ENCODE measurements around the gene RASGRF1.

The RASGRF1 gene

DNA sequence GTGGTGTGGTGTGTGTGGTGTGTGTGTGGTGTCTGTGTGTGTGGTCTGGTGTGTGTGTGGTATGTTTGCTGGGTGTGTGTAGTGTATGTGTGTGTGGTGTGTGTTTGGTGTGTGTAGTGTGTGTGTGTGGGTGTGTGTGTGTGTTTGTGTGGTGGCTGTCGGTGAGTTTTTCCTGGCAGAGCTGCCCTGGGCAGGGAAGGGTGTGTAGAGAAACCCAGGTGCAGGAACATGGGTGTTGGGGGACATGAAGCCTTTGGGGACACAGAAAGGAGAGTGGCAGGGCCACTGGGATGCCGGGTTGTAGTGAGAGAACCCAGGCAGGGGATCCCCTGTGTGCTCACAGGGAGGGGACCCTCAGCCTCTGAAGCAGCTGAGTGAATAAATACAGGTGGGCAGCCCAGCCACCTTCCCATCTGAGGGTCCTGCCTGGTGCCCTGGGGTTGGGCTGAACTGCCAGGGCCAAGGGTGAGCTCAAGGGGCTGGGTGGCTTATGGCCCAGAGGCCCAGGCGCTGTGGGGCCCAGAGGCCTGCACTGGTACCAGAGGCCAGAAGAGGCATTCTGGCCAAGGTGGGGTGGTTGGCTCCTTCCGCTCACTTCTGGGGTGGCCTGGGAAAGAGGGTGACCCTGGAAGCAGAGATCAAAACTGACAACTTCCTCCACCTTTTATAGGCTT is 97.2 kb downstream of the RASGRF1 start:
- no peak for ATAC-seq
- TF ChIP-seq, protein P1, sequence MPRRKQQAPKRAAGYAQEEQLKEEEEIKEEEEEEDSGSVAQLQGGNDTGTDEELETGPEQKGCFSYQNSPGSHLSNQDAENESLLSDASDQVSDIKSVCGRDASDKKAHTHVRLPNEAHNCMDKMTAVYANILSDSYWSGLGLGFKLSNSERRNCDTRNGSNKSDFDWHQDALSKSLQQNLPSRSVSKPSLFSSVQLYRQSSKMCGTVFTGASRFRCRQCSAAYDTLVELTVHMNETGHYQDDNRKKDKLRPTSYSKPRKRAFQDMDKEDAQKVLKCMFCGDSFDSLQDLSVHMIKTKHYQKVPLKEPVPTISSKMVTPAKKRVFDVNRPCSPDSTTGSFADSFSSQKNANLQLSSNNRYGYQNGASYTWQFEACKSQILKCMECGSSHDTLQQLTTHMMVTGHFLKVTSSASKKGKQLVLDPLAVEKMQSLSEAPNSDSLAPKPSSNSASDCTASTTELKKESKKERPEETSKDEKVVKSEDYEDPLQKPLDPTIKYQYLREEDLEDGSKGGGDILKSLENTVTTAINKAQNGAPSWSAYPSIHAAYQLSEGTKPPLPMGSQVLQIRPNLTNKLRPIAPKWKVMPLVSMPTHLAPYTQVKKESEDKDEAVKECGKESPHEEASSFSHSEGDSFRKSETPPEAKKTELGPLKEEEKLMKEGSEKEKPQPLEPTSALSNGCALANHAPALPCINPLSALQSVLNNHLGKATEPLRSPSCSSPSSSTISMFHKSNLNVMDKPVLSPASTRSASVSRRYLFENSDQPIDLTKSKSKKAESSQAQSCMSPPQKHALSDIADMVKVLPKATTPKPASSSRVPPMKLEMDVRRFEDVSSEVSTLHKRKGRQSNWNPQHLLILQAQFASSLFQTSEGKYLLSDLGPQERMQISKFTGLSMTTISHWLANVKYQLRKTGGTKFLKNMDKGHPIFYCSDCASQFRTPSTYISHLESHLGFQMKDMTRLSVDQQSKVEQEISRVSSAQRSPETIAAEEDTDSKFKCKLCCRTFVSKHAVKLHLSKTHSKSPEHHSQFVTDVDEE (CRISPR knock-in tag; IDR thresholded peaks at IDR 0.05) = no peak
- TF ChIP-seq CSRNP3 (CRISPR knock-in tag; IDR thresholded peaks at IDR 0.05) = no peak
- no peak for TF ChIP-seq ZFP3 (CRISPR knock-in tag; IDR thresholded peaks at IDR 0.05)
- no peak for TF ChIP-seq SNAI2 (CRISPR knock-in tag; IDR thresholded peaks at IDR 0.05)
- TF ChIP-seq ZNF70 (CRISPR knock-in tag; IDR thresholded peaks at IDR 0.05) = no peak
- no peak for TF ChIP-seq TCF4 (CRISPR knock-in tag; IDR thresholded peaks at IDR 0.05; ENCODE audit: borderline replicate concordance)
- no peak for TF ChIP-seq ZFP30 (CRISPR knock-in tag; IDR thresholded peaks at IDR 0.05)
- no peak for TF ChIP-seq PPARA (CRISPR knock-in tag; IDR thresholded peaks at IDR 0.05; ENCODE audit: borderline replicate concordance)
- TF ChIP-seq CREB5 (CRISPR knock-in tag; IDR thresholded peaks at IDR 0.05; ENCODE audit: low read depth) = no peak
- no peak for TF ChIP-seq ESRRG (CRISPR knock-in tag; IDR thresholded peaks at IDR 0.05)
- no peak for TF ChIP-seq OSR1 (CRISPR knock-in tag; IDR thresholded peaks at IDR 0.05)
- TF ChIP-seq ZNF565 (CRISPR knock-in tag; conservative IDR thresholded peaks at IDR 0.05; ENCODE audit: low read depth) = no peak
- no peak for TF ChIP-seq BACH2 (CRISPR knock-in tag; IDR thresholded peaks at IDR 0.05; ENCODE audit: borderline replicate concordance)
- TF ChIP-seq ARNTL (CRISPR knock-in tag; IDR thresholded peaks at IDR 0.05; ENCODE audit: borderline replicate concordance, low read depth) = no peak
- TF ChIP-seq ZNF8 (CRISPR knock-in tag; IDR thresholded peaks at IDR 0.05) = no peak
- no peak for TF ChIP-seq RARB (CRISPR knock-in tag; IDR thresholded peaks at IDR 0.05)
- TF ChIP-seq PATZ1 (CRISPR knock-in tag; IDR thresholded peaks at IDR 0.05; ENCODE audit: borderline replicate concordance) = no peak

DNA sequence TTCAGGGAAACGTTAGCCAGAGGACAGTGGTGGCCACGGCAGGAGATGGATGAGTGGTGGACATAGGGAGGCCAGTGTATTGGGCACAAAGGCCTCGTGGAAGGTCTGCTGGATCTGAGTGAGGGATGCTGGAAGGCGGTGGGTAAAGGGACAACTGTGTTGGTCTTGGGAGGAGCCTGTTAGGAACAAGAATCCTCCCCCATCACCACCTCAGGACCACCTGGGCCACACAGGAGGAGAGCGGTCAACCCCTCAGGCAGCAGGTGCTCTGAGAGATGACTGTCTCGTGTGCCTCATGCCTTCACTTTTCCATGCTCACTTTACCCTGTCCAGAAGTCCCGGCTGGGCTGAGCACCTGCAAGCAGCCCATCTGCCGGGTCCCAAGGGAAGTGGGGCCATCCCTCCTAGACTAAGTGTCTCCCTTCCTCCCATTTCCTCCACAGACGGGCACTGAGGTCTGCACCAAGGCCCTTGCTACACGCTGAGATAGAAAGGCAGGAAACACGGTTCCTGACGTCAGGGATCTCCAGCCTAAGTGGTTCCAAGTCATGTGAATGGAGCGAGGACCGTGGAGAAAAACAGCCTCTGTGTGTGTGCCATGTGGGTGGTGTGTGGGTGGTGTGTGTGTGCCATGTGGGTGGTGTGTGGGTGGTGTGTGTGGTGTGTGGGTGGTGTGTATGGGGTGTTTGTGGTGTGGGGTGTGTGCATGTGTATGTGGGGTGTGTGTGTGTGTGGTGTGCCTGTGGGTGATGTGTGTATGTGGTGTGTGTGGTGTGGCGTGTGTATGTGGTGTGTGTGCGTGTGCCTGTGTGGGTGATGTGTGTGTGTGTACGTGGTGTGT is 97.9 kb downstream of the RASGRF1 start:
- TF ChIP-seq, protein P1 (CRISPR knock-in tag; IDR thresholded peaks at IDR 0.05) = no peak
- TF ChIP-seq, protein P2, sequence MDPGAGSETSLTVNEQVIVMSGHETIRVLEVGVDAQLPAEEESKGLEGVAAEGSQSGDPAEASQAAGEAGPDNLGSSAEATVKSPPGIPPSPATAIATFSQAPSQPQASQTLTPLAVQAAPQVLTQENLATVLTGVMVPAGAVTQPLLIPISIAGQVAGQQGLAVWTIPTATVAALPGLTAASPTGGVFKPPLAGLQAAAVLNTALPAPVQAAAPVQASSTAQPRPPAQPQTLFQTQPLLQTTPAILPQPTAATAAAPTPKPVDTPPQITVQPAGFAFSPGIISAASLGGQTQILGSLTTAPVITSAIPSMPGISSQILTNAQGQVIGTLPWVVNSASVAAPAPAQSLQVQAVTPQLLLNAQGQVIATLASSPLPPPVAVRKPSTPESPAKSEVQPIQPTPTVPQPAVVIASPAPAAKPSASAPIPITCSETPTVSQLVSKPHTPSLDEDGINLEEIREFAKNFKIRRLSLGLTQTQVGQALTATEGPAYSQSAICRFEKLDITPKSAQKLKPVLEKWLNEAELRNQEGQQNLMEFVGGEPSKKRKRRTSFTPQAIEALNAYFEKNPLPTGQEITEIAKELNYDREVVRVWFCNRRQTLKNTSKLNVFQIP (CRISPR knock-in tag; IDR thresholded peaks at IDR 0.05; ENCODE audit: borderline replicate concordance, low read depth) = no peak
- no peak for TF ChIP-seq ZNF70 (CRISPR knock-in tag; IDR thresholded peaks at IDR 0.05)
- TF ChIP-seq PATZ1 (CRISPR knock-in tag; IDR thresholded peaks at IDR 0.05; ENCODE audit: borderline replicate concordance) = no peak
- TF ChIP-seq BACH2 (CRISPR knock-in tag; IDR thresholded peaks at IDR 0.05; ENCODE audit: borderline replicate concordance) = no peak
- TF ChIP-seq ZNF565 (CRISPR knock-in tag; conservative IDR thresholded peaks at IDR 0.05; ENCODE audit: low read depth) = no peak
- ATAC-seq = no peak

Data from SK-N-SH treated with all-trans-retinoic acid at 6 μM for 48 hours (cell line).